ENCODE data around the gene MCF2L2.

GRCh38 chr3:183229178-183229577 lies 199.2 kb downstream of the MCF2L2 start:
- TF ChIP-seq ILK (tag; IDR thresholded peaks at IDR 0.05; ENCODE audit: borderline replicate concordance, low read depth) (no peak), BMI1 (IDR thresholded peaks at IDR 0.05; ENCODE audit: low read length) (no peak), POLR2H (tag; IDR thresholded peaks at IDR 0.05; ENCODE audit: low read depth) (no peak)
- TF ChIP-seq, protein P1, sequence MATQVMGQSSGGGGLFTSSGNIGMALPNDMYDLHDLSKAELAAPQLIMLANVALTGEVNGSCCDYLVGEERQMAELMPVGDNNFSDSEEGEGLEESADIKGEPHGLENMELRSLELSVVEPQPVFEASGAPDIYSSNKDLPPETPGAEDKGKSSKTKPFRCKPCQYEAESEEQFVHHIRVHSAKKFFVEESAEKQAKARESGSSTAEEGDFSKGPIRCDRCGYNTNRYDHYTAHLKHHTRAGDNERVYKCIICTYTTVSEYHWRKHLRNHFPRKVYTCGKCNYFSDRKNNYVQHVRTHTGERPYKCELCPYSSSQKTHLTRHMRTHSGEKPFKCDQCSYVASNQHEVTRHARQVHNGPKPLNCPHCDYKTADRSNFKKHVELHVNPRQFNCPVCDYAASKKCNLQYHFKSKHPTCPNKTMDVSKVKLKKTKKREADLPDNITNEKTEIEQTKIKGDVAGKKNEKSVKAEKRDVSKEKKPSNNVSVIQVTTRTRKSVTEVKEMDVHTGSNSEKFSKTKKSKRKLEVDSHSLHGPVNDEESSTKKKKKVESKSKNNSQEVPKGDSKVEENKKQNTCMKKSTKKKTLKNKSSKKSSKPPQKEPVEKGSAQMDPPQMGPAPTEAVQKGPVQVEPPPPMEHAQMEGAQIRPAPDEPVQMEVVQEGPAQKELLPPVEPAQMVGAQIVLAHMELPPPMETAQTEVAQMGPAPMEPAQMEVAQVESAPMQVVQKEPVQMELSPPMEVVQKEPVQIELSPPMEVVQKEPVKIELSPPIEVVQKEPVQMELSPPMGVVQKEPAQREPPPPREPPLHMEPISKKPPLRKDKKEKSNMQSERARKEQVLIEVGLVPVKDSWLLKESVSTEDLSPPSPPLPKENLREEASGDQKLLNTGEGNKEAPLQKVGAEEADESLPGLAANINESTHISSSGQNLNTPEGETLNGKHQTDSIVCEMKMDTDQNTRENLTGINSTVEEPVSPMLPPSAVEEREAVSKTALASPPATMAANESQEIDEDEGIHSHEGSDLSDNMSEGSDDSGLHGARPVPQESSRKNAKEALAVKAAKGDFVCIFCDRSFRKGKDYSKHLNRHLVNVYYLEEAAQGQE (IDR thresholded peaks at IDR 0.05; ENCODE audit: borderline replicate concordance) = no peak
- TF ChIP-seq, protein P1 (CRISPR knock-in tag; IDR thresholded peaks at IDR 0.05; ENCODE audit: low read depth) = no peak
- TF ChIP-seq, protein P2, sequence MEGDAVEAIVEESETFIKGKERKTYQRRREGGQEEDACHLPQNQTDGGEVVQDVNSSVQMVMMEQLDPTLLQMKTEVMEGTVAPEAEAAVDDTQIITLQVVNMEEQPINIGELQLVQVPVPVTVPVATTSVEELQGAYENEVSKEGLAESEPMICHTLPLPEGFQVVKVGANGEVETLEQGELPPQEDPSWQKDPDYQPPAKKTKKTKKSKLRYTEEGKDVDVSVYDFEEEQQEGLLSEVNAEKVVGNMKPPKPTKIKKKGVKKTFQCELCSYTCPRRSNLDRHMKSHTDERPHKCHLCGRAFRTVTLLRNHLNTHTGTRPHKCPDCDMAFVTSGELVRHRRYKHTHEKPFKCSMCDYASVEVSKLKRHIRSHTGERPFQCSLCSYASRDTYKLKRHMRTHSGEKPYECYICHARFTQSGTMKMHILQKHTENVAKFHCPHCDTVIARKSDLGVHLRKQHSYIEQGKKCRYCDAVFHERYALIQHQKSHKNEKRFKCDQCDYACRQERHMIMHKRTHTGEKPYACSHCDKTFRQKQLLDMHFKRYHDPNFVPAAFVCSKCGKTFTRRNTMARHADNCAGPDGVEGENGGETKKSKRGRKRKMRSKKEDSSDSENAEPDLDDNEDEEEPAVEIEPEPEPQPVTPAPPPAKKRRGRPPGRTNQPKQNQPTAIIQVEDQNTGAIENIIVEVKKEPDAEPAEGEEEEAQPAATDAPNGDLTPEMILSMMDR (IDR thresholded peaks at IDR 0.05 in 2 of 3, conservative IDR thresholded peaks at IDR 0.05 in 1 of 3; ENCODE audit: insufficient read depth in 2 of 3, low read depth in 1 of 3, low read length in 3 of 3) = no peak
